OCI-LY1 (cell line): Measurements from ENCODE around the gene MRS2.

Experiments
- CTCF ChIP-seq: fragments of 200-600 bp; sonication (generic), shearing (Covaris generic); IDR thresholded peaks from 2 replicates; pipeline ENCODE4 v1.5.1; 2017; ENCODE audit warnings: mild to moderate bottlenecking, antibody characterized with exemption, low read length, moderate library complexity, mixed read lengths
- EZH2 ChIP-seq: fragments of 200-600 bp; sonication (generic), shearing (Covaris generic); IDR thresholded peaks from 2 replicates; pipeline ENCODE4 v1.8.0; 2017; ENCODE audit warnings: borderline replicate concordance, mixed run types, mild to moderate bottlenecking, antibody characterized with exemption, low read length, moderate library complexity, mixed read lengths

GRCh38 chr6:24381476-24382219 is 21.1 kb upstream of the MRS2 start:
- no peak for TF ChIP-seq CTCF
- TF ChIP-seq EZH2 = no peak
